NOMO-1 treated with DMSO at 0.1 percent for 48 hours (cell line): ENCODE results near the gene CDC14B.

Source experiments
- DNase-seq: peaks from one replicate; lab custom pipeline; 2025; ENCODE audit not compliant: unreplicated experiment; lab: John Stamatoyannopoulos, UW

Gene CDC14B

DNA sequence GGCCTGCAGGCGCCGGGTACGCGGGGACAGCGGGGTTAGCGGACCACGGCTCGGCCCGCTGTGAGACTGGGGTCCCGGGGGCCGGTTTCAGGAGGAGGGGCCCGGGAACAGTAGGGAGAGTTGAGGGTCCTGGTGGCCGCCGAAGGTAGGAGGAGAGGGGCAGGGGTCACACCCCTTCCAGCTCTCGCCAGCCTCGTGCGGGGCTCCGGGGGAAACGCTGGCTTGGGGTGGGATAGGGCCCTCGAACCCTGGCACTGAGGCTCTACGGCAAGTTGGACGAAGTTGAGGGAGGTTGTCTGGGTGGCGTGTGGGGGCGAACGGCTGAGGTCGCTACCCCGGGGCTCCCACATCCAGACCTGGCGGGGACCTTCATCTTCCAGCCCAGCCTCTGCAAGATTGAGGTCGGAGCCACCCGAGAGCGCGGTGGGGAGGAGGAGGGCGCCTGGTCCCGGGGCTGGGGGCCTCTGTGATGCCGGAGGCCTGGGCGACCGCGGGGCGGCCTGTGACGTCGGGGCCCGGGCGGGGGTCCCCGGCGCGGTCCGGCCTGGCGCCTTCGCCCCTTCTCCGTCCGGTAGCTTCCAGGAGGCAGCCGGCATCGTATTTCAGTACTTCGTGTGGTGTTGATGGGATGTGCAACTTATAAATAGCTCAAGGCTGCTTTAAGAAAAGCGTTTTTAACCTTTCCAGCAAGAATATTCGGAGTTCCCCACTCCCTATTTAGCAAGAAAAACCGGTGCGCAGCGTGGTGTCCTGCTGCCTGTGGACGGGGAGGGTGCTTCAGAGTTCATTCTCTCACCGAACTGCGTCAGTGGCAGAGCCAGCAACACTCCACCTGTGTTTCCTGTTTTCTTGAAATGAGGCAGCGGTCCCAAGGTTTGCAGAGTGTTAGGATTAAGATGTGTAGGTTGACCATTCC, 168.8 kb downstream of the CDC14B start:
- no peak for DNase-seq
